HG03196 (cell line): ENCODE measurements around the gene SEMA4D.

Experiments used
- ATAC-seq: cut with Tn5 transposase; IDR thresholded peaks from one replicate; pipeline ENCODE4 v1.9.1; 2021; ENCODE audit not compliant: unreplicated experiment

Gene SEMA4D

DNA sequence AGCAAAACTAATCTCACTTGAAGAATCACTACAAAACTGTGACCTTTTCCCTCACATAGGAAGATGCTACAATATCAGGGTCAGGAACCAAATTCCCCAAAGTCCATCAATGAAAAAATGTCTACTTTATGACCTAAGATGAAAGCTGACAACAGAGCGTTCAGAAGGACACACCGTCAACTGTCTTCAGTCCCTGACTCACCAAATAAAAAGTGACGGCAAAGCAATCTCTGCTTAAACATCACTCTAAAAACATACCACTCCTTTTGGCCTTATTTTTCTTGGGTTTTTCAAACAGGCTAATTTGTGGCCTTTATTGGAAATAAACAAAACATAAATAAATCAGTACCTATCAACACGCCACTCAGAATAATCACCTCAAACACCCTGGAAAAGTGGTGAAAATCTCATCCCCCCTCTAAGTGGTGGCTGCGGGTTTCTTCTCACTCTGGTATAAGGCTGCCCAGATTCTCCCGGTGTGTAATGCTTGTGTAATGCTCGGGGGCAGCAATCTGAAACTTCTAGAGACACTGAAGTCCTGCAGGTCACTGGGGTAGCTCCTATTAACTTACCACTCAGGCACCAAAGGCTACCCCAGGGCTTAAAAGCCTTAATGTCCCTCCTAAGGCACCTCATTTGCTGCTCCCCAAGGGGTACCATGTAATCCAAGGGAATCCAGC, 29.5 kb downstream of the SEMA4D start:
- no peak for ATAC-seq

DNA sequence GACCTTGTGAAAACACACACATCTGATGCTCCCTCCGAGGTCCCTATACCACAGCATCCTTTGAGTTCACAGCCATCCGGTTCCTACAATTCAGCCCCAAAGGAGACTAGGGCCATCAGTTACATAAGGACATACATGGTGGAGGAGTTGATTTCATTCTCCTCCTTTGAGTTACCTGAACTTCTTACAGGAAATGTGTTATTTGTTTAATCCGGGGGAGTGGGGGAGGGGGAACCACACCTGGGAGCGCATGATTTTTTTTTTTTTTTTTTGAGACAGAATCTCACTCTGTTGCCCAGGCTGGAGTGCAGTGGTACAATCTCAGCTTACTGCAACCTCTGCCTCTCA, 30.7 kb downstream of the SEMA4D start:
- ATAC-seq: no peak

DNA sequence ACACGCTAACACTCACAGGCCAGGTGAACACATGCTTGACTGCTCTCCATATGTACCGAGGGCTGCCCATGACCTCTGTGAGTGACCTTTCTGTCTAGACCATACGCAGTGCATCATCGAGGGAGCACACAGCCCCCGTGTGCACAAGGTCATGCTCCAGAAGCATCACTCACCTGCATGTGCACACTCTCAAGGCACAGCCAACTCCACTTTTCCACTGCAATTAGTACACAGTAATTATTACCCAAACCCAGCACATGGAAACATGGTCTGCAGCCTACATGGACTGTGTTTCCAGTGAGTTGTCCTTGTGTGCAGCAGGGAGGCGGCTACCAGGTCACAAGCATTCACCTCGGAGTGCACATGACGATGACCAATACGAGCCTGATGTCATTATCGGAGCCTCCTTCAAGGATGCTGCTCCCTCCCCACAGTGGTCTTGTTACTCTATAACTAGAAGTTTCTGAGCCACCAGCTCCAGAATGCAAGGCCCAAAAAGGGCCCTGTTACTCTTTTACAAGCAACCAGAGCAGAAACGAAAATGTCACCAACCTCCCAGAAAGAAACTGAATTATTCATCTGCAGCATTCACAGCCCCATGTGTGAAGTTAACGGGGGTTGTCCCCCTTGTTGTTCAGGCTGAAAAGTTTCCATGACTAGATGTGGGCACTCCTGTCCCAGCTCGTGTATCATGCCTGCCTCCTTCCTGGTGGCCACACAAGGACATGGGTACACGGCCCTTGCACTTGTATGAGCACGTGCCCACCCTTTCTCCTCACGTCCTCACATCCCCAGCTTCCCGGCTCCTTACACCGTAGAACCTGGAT, 31.2 kb downstream of the SEMA4D start:
- peak; percentile 60 for ATAC-seq

DNA sequence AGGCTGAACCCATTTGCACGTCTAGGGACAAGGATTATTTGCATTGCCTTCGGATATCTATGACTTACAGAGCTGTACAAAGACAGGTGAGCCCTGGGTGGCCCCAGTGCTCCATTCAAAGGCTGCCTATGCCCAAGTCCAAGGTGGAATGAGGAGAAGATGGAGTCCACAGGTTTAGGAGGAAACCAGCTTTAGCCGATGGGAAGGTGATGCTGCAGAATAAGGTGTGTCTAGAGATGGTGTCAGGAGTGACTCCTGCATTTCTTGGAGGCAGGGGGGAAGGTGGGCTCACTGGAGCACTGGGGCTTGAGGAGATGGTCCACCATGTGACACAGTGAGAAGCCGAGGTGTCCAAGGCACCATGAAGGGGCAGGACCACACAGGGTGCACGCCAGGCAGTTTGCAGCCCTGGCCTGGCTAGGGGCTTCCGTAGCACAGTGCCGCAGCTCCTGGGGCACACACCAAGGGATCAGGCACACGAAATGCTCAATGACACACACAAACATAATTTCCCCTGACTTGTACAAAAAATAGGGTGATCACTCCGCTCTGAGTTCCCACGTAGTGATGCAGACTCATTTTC, 32.1 kb downstream of the SEMA4D start:
- no peak for ATAC-seq

DNA sequence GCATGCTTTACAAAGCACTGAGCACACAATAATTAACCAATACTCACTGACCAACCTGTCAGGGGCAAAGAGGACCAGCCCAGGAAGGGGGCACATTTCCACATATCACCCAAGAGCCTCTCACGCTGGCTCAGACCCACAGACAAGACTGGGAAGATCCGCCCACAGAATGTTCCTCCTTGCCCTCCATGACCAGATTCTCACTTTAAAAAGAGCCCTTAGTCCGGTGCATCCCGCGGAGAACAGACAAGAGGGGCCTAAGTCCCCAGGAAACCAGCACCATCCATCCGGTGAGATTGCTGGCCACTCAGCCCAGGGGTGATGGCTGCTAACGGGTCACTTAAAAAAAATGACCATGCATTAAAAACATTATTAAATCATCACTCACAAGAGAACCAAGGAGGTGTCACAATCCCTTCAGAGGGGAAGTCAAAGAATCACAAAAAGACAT, 32.9 kb downstream of the SEMA4D start:
- no peak for ATAC-seq

DNA sequence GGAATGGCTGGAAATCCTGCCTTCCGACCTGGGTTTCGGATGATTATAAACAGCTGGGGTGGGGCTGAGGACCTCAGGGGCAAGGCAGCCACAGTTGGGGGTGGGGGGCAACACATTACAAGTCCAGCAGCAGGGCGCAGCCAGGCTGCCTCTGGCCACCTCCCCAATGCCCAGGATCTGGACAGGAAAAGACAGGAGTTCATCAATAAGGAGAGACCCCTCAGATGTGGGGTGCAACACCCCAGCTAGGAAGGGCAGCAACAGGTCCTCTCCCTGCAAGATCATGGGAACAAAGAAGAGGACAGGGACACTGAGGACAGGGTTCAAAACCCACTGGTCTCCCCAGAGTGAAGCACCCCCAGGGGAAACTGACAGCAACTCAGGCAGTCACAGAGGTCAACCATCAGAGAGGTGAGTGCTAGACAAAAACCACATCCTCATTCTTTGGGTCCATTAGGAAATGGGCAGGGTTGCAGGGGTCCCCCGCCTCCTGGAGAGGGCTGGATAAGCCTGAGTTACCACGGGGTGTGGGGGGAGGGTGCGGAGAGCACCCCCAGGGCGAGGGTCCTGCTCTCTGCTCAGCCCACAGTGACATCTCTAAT, 33.5 kb downstream of the SEMA4D start:
- peak; percentile 32 for ATAC-seq

DNA sequence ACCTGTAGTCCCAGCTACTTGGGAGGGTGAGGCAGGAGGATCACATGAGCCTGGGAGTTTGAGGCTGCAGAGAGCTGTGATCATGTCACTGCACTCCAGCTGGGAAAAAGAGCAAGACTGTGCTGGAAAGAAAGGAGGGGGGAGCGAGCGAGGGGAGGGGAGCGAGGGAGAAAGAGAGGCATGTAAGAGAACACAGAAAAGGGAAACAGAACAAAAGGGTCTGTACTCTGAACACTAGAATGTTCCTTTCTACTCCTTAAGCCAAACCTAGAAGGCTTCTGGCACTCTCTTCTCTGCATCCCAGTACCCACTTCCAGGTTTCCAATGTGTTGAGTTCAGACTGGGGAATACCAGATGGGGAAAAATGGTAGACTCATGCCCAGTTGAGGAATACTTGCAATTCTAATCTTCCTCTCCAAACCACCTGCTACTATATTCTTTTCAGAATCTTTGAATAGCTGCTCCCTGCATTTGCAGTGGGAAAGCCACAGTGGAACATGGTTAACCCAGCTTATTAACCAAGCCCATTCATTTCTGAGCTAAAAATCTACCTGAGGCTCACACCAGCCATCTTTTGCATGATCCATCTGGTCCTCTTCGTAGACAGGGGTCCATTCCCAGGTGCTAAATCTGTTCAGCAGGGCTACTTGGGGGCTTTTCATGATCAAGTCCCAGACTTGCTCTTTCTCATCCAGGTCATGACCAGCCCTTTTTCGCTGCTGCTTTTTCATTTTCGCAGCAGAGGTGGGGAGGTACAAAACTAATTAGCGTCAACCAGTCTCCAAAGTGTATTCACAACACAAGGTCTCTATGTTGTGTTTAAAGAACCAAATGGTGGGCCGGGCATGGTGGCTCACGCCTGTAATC, 34.9 kb downstream of the SEMA4D start:
- no peak for ATAC-seq

DNA sequence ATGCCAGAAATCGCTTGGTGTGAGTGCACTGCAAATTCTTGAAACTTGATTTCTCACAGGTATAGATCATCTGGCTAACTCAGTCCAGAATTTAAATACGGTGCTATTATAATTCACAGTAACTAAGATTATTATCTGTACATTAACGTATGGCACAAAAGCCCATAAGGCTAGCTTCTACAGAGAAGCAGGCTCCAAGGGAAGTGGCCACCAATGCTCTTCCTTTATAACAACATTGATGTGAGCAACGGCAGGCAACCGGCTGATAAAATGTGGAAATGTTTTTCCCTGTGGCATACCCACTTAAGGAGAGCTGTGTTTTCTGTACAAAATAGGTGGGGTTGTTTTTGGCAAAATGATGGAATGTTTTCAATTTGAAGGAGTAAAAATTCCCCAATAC, 35.7 kb downstream of the SEMA4D start:
- ATAC-seq: no peak

DNA sequence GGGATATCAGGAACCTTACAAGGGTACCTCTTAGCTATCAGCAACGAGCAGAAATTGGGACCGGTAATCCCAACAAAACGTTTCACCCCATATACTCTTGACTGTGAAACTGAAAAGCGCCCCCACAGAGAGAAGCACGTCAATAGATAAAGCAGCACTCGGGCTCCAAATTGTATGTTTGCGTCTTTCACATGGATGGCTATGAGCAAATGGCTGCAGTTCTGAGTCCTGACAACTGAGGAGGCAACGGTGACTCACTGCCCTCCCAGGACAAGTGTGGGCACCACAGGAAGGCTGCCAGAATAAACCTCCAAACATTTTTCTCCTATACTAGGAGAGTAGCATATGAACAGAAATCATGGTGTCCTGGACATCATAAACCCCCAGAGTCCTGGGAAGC, 36.6 kb downstream of the SEMA4D start:
- ATAC-seq: no peak

DNA sequence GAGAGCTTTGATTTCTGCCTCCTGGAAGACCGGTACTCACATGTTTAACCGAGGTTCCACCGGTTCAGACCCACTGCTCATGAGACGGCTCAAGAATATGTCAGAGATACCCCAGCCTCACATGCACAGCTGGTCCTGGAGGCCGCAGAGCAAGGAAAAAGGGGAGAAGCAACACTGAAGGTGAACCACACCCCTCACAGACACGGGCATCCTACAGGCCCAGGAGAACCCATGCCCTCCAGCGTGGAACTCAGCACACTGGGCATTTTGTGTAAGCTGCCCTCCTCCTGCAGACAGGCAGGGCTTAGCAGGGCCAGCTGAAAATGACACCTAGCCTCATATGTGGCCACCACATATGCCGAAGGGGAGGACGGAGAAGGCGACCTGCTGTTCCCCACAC, 37.4 kb downstream of the SEMA4D start:
- no peak for ATAC-seq

DNA sequence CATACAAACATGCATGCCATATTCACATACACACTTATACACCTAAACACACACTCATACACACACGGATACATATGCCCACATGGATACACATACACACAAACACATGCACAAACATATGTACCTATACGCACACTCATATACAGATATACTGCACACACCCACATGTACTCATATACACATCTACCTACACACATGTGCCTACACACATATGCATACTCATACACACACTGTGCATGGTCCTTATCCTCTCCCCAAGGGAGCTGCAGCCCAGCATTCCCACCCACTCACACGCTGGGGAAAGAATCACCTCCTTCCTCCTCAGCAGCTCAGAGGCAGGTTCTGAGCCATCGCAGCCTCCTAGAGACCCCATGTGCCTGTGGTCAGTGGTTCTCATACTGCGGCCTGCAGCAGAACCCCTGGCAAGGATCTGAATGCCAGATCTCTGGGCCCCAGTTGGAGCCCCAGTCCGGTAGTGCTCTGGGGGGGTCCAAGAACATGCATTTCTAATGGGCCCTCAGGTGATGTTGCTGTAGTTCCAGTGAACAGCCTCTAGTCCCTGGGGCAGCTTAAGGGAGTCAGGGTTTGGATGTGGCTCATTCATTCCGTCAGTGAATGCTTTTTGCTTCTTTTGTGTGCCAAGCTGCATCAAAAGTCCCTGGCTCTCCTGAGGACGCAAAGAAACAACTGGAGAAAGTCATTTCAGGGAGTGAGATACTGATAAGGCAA, 39.0 kb downstream of the SEMA4D start:
- no peak for ATAC-seq

DNA sequence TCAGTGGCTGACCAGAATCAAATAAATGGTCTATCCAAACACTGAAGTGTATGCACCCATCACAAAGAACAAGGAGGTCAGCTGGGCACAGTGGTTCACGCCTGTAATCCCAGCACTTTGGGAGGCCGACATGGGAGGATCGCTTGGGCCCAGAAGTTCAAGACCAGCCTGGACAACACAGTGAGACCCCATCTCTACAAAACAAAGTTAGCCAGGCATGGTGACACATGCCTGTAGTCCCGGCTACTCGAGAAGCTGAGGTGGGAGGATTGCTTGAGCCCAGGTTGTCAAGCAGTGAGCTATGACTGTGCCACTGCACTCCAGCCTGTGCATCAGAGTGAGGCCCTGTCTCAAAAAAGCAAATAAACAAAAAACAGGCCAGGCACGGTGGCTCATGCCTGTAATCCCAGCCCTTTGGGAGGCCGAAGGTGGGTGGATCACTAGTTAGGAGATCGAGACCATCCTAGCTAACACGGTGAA, 40.5 kb downstream of the SEMA4D start:
- ATAC-seq: no peak

DNA sequence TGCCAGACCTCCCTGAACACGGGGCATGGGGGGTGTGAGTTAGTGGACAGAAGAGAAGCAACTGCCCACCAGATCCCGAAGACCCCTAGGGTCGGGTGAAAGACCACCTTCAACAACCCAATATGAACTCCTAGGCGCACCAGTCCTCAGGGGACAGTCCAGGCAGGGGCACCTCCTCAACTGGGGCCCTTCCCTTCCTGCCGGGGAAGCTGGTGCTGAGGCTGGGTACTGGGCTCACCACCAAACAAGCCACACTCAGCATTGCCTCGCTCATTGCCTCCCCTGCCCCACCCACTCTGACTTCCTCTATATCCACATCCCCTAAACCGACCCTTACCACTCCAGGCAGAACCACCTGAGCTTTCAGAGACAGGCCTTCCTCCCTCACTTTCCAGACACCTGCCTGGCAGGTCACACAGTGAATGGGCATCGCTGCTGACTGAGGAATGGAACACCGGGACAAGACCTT, 42.5 kb downstream of the SEMA4D start:
- ATAC-seq: no peak

DNA sequence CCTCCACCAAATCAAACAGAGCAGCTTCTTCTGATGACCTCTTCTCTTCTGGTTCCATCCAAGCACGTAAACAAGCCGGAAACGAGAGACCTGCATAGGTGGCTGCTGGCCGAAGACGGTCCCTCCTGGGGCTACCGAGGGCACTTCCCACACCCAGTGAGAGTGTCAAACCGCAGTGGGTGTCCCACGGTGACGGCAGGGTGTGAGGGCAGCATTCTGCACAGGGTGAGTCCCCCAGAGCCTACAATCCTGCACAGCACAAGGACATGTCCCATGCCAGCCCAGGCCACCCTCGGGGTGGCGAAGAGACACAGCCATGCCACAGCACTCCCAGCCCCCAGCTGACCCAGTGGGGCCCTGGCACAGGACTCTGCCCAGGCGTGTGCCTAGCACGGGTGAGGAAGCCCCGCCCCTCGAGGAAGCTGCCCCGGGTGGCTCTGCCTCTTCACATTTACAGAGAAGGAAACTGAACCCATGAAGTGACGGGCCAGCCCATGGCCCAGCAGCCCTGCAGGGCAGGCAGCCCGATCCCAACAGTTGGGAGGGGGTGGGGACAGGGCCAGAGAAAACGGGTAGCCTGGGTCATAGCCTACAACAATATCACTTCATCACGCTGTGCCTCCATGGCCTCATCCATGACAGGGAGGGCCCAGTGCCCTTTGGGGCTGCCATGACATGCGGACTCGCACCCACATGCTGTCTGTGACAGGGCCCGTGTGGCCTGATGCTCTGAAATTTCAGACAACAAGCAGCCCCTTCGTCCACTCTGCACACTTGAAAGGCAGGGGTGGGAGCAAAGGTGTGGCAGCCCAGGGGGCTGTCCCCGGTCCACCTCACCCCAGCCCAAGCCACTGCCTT, 43.2 kb downstream of the SEMA4D start:
- no peak for ATAC-seq

DNA sequence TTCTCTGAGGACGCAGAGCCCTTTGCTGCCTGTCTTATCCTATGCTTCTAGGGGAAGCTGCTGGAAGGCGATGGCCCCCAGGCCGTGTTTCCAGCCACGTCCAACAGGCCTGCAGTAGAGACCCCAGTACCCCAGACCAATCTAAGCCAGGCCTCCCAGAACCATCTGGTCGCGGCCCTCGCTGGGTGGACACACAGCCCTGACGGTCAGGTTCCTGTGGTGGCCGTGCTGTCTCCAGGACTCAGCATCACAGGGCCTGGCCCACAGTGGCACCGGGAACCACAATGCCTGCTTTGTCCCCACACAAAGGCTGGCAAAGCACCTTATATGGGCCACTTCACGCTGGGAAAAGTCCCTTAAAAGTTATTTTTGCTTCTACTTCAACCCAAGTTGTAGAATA, 44.5 kb downstream of the SEMA4D start:
- no peak for ATAC-seq

DNA sequence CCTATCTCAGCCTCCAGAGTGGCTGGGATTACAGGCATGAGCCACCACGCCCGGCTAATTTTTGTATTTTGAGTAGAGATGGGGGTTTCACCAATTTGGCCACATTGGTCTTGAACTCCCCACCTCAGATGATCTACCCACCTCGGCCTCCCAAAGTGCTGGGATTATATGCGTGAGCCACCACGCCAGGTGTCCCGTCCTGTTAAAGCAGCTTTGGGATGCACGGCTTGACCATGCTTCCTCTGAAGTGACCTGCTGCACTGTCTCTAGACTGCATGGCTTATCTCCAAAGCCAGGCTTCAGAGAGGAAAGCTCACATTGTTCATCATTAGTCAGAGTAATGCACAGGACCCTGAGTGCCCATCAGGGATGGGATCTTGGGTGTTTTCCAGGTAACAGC, 45.4 kb downstream of the SEMA4D start:
- ATAC-seq: no peak

DNA sequence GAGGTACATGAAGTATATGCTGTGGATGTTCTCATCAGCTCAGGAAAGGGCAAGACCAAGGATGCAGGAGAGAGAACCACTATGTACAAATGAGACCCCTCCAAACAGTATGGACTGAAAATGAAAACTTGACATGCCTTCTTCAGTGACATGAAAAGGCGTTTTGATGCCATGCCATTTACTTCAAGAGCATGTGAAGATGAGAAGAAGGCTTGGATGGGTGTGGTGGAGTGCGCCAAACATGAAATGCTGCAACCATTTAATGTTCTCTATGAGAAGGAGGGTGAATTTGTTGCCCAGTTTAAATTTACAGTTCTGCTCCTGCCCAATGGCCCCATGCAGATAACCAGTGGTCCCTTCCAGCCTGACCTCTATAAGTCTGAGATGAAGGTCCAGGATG, 47.7 kb downstream of the SEMA4D start:
- no peak for ATAC-seq

DNA sequence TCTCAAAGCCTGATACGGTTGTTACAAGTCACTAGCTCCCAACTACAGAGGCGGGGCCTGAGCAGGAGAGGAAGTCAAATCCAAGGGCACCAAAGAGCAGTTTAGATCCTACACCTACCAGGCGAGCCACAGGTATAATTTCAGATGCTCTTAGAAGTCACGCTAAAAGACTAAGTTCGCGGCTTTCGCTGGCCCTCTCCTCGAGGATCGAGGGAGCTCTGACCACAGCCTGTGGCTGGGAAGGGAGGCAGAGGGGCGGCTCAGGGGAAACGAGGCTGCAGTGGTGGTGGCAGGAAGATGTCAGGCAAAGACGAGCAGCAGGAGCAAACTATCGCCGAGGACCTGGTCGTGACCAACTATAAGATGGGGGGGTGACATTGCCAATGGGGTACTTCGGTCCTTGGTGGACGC, 48.6 kb downstream of the SEMA4D start:
- no peak for ATAC-seq

DNA sequence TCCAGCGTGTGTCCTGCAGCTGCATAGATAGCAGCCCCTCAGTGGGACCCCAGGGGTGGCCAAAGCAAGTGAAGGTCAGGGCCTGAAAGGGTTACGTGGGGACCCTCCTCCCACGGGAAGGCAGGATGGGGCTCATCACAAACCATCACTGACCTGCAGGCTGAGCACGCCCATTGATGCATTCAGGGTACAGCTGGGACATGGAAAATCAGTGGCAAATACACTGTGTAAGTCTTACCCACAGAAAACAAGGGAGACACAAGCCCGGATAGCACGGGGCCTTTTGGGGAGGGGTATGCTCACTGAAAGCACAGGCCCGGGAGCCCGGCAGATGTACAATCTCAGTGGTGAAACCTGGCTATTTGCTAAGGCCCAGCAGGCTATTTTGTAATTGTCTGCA, 49.1 kb downstream of the SEMA4D start:
- ATAC-seq: no peak
